Mucosa of rectum (tissue), 2 donors: Measurements from ENCODE around the gene CD9.
A peak's percentile ranks its signal among the peaks of the same experiment; 100 is the strongest.

Experiments
- H3K27ac ChIP-seq, 2 donors: one replicate each; pipeline ENCODE4 v1.7.0; 2013; ENCODE audit warnings: inconsistent platforms in 2 of 2, low read depth in 2 of 2, low read length in 2 of 2
- H3K27me3 ChIP-seq, 2 donors: one replicate each; pipeline ENCODE4 v1.7.0; 2013; ENCODE audit warnings: low read length in 2 of 2; ENCODE audit not compliant: control insufficient read depth in 2 of 2, insufficient read depth in 2 of 2
- H3K36me3 ChIP-seq, 2 donors: one replicate each; pipeline ENCODE4 v1.7.0; 2013; ENCODE audit warnings: low read length in 2 of 2; ENCODE audit not compliant: control insufficient read depth in 2 of 2, insufficient read depth in 2 of 2
- H3K4me1 ChIP-seq, 2 donors: one replicate each; pipeline ENCODE4 v1.7.0; 2013; ENCODE audit warnings: low read length in 2 of 2, mild to moderate bottlenecking in 1 of 2; ENCODE audit not compliant: control insufficient read depth in 2 of 2, insufficient read depth in 2 of 2
- H3K4me3 ChIP-seq, 2 donors: one replicate each; pipeline ENCODE4 v1.7.0; 2013; ENCODE audit warnings: low read length in 2 of 2
- H3K9ac ChIP-seq, 2 donors: one replicate each; pipeline ENCODE4 v1.7.0; 2013; ENCODE audit warnings: low read length in 2 of 2, low read depth in 1 of 2, mild to moderate bottlenecking in 1 of 2
- H3K9me3 ChIP-seq, 2 donors: one replicate each; pipeline ENCODE4 v1.7.0; 2013; ENCODE audit warnings: low read length in 2 of 2; ENCODE audit not compliant: control insufficient read depth in 2 of 2
- donor health status: healthy.
- donor health status: Normal muscosa, but diverticular disease.

CD9 gene

GRCh38 chr12:6262211-6262610, 62.0 kb downstream of the CD9 start:
- H3K27me3 ChIP-seq, result no peaks in the 10 kb centered on the region
- H3K4me1 ChIP-seq, result peaks cover 4 to 14% of the 10 kb centered on the region in 2 donors
- no peak overlapping the region for H3K27ac ChIP-seq
- H3K9me3 ChIP-seq, result no peaks in the 10 kb centered on the region
- H3K4me3 ChIP-seq, result no peak overlapping the region
- no peak overlapping the region for H3K9ac ChIP-seq
- H3K36me3 ChIP-seq, result no peaks in the 10 kb centered on the region

DNA sequence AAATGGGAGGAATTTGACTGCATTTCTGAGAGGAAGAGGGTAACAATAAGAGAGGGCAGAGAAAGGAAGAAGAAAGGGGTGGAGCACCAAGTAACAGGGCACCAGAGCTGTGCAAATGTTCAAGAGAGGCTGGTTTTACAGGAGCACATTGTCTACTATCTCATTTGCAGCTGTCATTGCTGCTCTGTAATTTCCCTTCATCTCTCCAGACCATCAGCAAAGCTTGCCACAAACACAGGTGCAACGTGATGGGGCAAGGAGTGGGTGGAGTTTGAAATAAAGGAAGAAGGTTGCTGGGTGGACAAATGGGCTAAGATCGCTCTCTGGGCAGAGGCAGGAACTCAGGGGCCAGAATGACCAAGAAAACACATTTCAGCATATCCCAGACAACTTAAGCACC, 62.4 kb downstream of the CD9 start:
- Histone ChIP-seq H3K36me3 (no peaks in the 10 kb centered on the region), H3K27me3 (no peaks in the 10 kb centered on the region), H3K9ac (no peak overlapping the region), H3K9me3 (no peaks in the 10 kb centered on the region), H3K27ac (no peak overlapping the region), H3K4me1 (peaks cover 4 to 14% of the 10 kb centered on the region in 2 donors), H3K4me3 (no peak overlapping the region)

DNA sequence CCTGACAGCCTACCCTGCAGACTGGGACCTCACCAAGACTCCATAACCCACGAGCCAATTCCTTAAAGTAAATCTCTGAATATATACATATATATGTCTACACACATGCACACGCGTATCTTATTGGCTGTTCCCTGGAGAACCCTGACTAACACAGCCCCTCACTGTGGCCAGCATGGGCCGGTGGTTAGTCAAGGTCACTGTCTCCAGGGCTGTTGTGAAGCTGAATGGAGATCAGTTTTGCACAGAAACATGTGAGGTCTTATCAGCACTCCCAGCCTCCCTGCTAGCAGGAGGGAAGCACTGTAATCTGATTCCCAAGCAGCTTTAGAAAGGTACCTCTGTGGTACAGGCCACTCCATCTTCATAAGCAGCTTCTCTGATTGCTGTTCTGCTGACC, 63.7 kb downstream of the CD9 start:
- Histone ChIP-seq H3K9me3 (no peaks in the 10 kb centered on the region), H3K4me3 (no peak overlapping the region), H3K27me3 (no peaks in the 10 kb centered on the region), H3K27ac (no peak overlapping the region), H3K36me3 (no peaks in the 10 kb centered on the region), H3K9ac (no peak overlapping the region), H3K4me1 (peaks cover 4 to 14% of the 10 kb centered on the region in 2 donors)

GRCh38 chr12:6264402-6265037, 64.3 kb downstream of the CD9 start:
- H3K27ac ChIP-seq, result peak overlapping the region in 1 of 2 donors; percentile 5
- no peak overlapping the region for H3K4me3 ChIP-seq
- H3K9me3 ChIP-seq, result no peaks in the 10 kb centered on the region
- no peaks in the 10 kb centered on the region for H3K36me3 ChIP-seq
- no peak overlapping the region for H3K9ac ChIP-seq
- peaks cover 4 to 14% of the 10 kb centered on the region in 2 donors for H3K4me1 ChIP-seq
- H3K27me3 ChIP-seq, result no peaks in the 10 kb centered on the region

DNA sequence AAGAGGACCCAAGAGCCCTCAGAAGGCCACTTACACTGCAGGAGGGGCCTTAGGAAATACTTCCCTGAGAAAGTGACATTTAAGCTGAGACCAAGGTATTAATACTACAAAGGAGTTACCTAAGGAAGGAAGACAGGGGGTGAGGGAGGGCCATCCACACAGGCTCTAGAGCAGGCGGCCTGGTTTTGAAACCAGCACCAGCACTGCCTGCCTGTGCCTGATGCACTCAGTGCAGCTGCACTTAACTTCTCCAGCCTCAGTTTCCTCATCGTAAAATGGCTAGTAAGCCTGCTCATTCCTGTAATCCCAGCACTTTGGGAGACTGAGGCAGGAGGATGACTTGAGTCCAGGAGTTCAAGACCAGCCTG, 64.8 kb downstream of the CD9 start:
- no peaks in the 10 kb centered on the region for H3K9me3 ChIP-seq
- no peaks in the 10 kb centered on the region for H3K36me3 ChIP-seq
- H3K27ac ChIP-seq, result no peak overlapping the region
- H3K27me3 ChIP-seq, result no peaks in the 10 kb centered on the region
- H3K9ac ChIP-seq, result no peak overlapping the region
- H3K4me1 ChIP-seq, result peaks cover 4 to 14% of the 10 kb centered on the region in 2 donors
- H3K4me3 ChIP-seq, result no peak overlapping the region

GRCh38 chr12:6266541-6266966, 66.4 kb downstream of the CD9 start:
- H3K36me3 ChIP-seq, result no peaks in the 10 kb centered on the region
- H3K9me3 ChIP-seq, result no peaks in the 10 kb centered on the region
- no peaks in the 10 kb centered on the region for H3K27me3 ChIP-seq
- H3K4me3 ChIP-seq, result no peak overlapping the region
- H3K9ac ChIP-seq, result no peak overlapping the region
- no peak overlapping the region for H3K27ac ChIP-seq
- peaks cover 4 to 14% of the 10 kb centered on the region in 2 donors for H3K4me1 ChIP-seq

DNA sequence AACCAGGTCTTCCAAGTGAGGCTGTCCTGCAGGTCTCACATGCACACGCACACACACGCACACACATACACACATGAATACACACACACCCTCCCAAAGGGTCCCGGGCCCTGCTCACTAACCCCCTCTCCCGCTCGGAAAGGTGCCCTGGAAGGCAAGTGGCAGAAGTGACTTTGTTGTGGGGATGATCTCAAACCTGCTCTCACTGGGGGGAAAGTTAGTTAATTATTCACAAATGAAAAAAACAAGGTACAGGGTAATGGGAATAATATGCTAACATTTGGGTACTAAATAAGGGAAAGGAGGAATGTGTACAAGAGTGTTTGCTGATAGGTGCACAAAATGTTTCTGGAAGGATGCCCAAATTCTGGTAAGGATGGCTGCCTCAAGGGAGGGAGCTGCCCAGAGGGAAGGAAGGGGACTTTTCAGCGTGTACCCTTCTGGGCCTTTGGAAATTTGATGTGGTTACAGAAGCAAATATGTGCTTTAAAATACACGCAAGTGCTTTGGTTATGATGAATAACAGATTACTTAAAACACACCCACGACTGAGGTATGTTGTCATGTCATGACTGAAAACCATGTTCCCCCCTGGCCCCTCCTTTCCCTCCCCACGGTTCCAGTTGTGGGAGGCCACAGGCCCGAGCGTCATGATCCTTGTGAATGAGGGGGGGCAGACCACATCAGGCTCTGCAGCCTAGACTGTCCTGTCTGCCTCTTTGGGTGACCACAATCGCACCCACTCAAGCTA, 66.9 kb downstream of the CD9 start:
- Histone ChIP-seq H3K27ac (no peak overlapping the region), H3K9me3 (no peaks in the 10 kb centered on the region), H3K36me3 (no peaks in the 10 kb centered on the region), H3K27me3 (no peaks in the 10 kb centered on the region), H3K4me3 (no peak overlapping the region), H3K9ac (no peak overlapping the region), H3K4me1 (peaks cover 4 to 14% of the 10 kb centered on the region in 2 donors)

DNA sequence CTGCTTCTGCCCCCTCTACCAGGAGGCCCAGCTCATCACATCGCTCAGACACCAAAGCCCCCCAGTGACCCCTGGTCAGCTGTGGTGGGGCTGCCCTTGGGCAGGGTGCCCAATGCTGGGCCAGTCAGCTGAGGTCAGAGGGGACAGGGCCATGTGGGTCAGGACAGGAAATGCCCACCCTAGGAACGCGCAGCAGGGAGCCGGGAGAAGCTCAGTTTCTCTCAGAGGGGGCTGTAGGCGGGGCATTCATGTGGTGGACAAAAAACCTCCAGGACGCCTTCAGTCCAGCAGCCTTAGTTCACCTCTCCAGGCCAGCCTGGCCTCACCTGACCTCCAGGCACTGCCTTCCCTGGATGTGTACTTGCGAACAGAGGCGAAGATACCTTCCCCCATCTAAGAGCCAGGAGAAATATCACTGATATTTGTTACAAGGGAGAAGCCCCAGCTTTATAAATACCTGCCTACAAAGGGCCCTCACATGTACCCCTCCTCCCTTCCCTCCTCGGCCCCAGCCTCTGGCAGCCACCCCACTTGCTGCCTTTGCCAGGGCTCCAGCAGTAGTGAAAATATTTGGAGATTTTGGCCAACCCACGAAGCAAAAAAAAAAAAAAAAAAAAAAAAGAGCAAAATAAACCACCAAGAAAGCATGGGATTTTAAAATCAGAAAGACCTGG, 68.4 kb downstream of the CD9 start:
- H3K27me3 ChIP-seq, result no peaks in the 10 kb centered on the region
- no peak overlapping the region for H3K27ac ChIP-seq
- H3K4me1 ChIP-seq, result peaks cover 4 to 8% of the 10 kb centered on the region in 2 donors
- no peak overlapping the region for H3K9ac ChIP-seq
- no peaks in the 10 kb centered on the region for H3K36me3 ChIP-seq
- H3K9me3 ChIP-seq, result no peaks in the 10 kb centered on the region
- H3K4me3 ChIP-seq, result no peak overlapping the region

- no peaks in the 10 kb centered on the region for H3K27me3 ChIP-seq
- peaks cover 0 to 2% of the 10 kb centered on the region in 2 donors for H3K4me1 ChIP-seq
These were observed 69.8 kb downstream of the CD9 start for GRCh38 chr12:6269986-6270385.

DNA sequence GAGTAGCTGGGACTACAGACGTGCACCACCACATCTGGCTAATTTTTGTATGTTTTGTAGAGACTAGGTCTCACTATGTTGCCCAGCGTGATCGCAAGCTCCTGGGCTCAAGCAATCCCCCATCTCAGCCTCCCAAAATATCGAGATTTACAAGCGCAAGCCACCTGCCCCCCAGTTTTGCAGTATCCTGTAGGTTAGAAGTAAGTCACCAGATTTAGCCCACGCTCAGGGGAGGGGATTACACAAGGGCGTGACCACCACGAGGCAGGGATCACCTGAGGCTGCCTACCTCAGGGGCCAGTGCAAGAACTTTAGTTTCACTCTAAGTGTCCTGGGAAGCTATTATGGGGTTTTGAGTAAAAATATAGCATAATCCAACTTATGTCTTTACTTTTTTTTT, 71.1 kb downstream of the CD9 start:
- Histone ChIP-seq H3K27ac (no peak overlapping the region), H3K9me3 (no peaks in the 10 kb centered on the region), H3K4me3 (no peak overlapping the region), H3K4me1 (peaks cover 0 to 2% of the 10 kb centered on the region in 2 donors), H3K9ac (no peak overlapping the region), H3K36me3 (no peaks in the 10 kb centered on the region), H3K27me3 (no peaks in the 10 kb centered on the region)

More at GRCh38 chr12:6269986-6270385, 69.8 kb downstream of the CD9 start:
- Histone ChIP-seq H3K36me3 (no peaks in the 10 kb centered on the region), H3K9ac (no peak overlapping the region), H3K4me3 (no peak overlapping the region), H3K27ac (no peak overlapping the region), H3K9me3 (no peaks in the 10 kb centered on the region)
